AG09319 (cell line): ENCODE data around the gene TIMM50.

ENCODE experiments used
- DNase-seq: peaks from one replicate; pipeline ENCODE4 v3.0.0-alpha.2; 2010; ENCODE audit warnings: low read depth; ENCODE audit errors: extremely low read depth
- CTCF ChIP-seq: IDR thresholded peaks from 2 replicates; pipeline ENCODE4 v1.5.1; 2011; ENCODE audit warnings: low read depth, mild to moderate bottlenecking, inconsistent platforms, low read length, moderate library complexity

TIMM50 gene

DNA sequence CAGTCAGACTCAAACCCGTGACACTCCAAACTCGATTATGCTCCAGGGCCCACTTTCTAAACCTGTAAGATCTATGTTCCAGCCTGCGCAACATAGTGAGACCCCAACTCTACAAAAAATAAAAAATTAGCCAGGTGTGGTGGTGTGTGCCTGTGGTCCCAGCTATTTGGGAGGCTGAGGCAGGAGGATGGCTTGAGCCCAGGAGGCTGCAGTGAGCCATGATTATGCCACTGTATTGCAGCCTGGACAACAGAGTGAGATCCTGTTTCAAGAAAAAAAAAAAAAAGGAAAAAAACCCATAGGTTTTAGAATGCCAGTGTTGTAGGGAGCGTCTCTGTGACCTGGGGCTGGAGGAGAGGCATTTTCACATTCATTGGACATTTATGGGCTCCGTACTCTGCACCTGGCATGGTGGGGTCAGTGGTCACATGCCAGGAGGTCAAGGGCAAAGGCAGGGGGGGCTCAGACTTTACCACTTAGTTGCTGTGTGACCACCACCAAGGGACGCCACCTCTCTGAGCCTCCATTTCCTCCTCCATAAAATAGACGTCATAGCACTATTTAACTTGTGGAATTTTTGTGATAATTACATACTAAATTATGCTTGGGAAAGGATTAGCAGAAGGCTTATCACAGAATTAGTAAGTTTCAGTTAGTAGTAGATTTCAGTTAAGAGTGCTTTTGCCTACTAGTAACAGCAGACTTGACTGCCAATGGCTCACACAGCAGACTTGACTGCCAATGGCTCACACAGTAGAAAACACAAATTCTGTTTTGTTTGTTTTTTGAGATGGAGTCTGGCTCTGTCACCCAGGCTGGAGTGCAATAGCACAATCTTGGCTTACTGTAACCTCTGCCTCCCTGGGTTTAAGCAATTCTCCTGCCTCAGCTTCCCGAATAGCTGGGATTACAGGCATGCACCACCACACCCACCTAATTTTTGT is 40.2 kb downstream of the TIMM50 start:
- no peak for TF ChIP-seq CTCF
- no peak for DNase-seq

GRCh38 chr19:39524495-39524894 is 43.9 kb downstream of the TIMM50 start:
- no peak for DNase-seq

DNA sequence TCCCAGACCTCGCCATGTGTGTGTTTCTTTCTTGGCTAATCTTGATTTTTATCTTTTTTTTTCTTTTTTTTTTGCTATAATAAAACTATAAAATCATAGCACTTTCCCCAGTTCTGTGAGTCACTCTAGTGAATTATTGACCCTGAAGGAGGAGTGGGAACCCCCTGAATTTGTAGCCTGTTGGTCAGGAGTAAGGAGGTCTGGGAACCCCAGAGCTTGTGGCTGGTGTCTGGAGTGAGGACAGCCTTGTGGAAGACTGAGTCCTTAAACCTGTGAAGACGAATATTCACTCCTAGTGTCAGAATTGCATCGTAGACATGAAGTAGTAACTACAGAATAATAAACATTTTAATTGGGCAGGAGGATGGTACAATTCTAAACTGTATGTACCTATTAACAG is 44.6 kb downstream of the TIMM50 start:
- DNase-seq, result no peak
- TF ChIP-seq CTCF, result no peak

More at GRCh38 chr19:39524495-39524894, 43.9 kb downstream of the TIMM50 start:
- TF ChIP-seq CTCF, result no peak

DNA sequence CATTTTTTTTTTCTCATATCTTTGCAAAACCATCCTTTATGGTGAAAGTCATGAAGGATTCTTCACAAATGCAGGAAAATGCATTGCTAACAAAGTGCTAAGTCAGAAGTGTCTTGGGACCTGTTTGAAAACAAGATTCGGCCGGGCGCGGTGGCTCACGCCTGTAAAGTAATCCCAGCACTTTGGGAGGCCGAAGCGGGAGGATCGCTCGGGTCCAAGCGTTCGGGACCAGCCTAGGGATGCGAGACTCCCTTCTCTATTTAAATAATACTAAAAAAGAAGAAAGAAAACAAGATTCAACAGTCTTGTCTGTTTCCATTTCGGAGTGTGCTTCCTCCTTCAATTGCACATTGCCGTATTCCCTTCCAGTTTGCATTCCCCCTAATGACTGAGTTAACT is 51.2 kb downstream of the TIMM50 start:
- TF ChIP-seq CTCF, result no peak
- DNase-seq, result no peak

- TF ChIP-seq CTCF, result peak; percentile 95
- DNase-seq, result peak; percentile 91
Observed at GRCh38 chr19:39532233-39533002, 51.8 kb downstream of the TIMM50 start, which contains the start of gene EID2B. EID2B (minus strand) TSS chr19:39532852; CDS start chr19:39532802, 50 bp downstream.

GRCh38 chr19:39533003-39533512 is 52.4 kb downstream of the TIMM50 start:
- TF ChIP-seq CTCF, result no peak
- DNase-seq, result no peak
